CD4-positive, alpha-beta memory T cell (primary cell): Measurements from ENCODE around the gene RS1. TPM values are rescaled to one million over a fixed set of nuclear protein-coding genes. Genes with fewer than 3 reads are reported as not detected.

ENCODE experiments used
- CTCF ChIA-PET: fragments of 350-600 bp; sonication (Branson Sonifier 250); formaldehyde crosslinking; loops from one replicate; lab custom pipeline; 2021; ENCODE audit warnings: inconsistent platforms; ENCODE audit not compliant: partially characterized antibody; lab: Charles Lee
- POLR2A ChIA-PET: fragments of 350-600 bp; sonication (Branson Sonifier 250); formaldehyde crosslinking; loops from one replicate; lab custom pipeline; 2021; ENCODE audit not compliant: partially characterized antibody; lab: Charles Lee
- DNase-seq, 5 donors: peaks; one replicate each; pipeline versions ENCODE4 v3.0.0 to v3.0.0-alpha.2; 2020 to 2022; ENCODE audit warnings: mixed read lengths in 1 of 5
- H3K27ac ChIP-seq: one replicate; pipeline ENCODE4 v1.7.0; 2013; ENCODE audit warnings: low read depth, low read length
- H3K27me3 ChIP-seq: 2 replicates; pipeline ENCODE4 v1.7.0; 2013; ENCODE audit warnings: mild to moderate bottlenecking, low read length, moderate library complexity; ENCODE audit not compliant: insufficient read depth
- H3K36me3 ChIP-seq: 2 replicates; pipeline ENCODE4 v1.7.0; 2013; ENCODE audit warnings: mild to moderate bottlenecking, low read length, moderate library complexity; ENCODE audit not compliant: insufficient read depth
- H3K4me1 ChIP-seq: 2 replicates; pipeline ENCODE4 v1.7.0; 2013; ENCODE audit warnings: mild to moderate bottlenecking, low read length, moderate library complexity; ENCODE audit not compliant: insufficient read depth
- H3K4me3 ChIP-seq, 2 donors: one replicate each; pipeline ENCODE4 v1.7.0; 2013; ENCODE audit warnings: low read length in 2 of 2, mild to moderate bottlenecking in 1 of 2
- H3K9me3 ChIP-seq, 2 donors: one replicate each; pipeline ENCODE4 v1.7.0; 2013; ENCODE audit warnings: low read length in 2 of 2, control low read depth in 1 of 2; ENCODE audit not compliant: control insufficient read depth in 1 of 2
- H3K27ac Mint-ChIP-seq, 7 donors: one replicate each; pipeline ENCODE4 v1.8.0; 2020 to 2021; ENCODE audit warnings: mixed read lengths in 7 of 7, mild to moderate bottlenecking in 6 of 7, inconsistent platforms in 3 of 7, moderate library complexity in 3 of 7
- H3K27me3 Mint-ChIP-seq, 2 donors: one replicate each; pipeline ENCODE4 v1.8.0; 2020 to 2021; ENCODE audit warnings: mixed read lengths in 2 of 2
- H3K36me3 Mint-ChIP-seq, 2 donors: one replicate each; pipeline ENCODE4 v1.8.0; 2020 to 2021; ENCODE audit warnings: mixed read lengths in 2 of 2, inconsistent platforms in 1 of 2, mild to moderate bottlenecking in 1 of 2
- H3K4me1 Mint-ChIP-seq, 4 donors: one replicate each; pipeline ENCODE4 v1.8.0; 2020 to 2021; ENCODE audit warnings: mixed read lengths in 4 of 4, mild to moderate bottlenecking in 1 of 4
- H3K4me3 Mint-ChIP-seq, 8 donors: one replicate each; pipeline ENCODE4 v1.8.0; 2020 to 2021; ENCODE audit warnings: mixed read lengths in 8 of 8, mild to moderate bottlenecking in 7 of 8, moderate library complexity in 6 of 8, inconsistent platforms in 3 of 8
- H3K9me3 Mint-ChIP-seq, 8 donors: one replicate each; pipeline ENCODE4 v1.8.0; 2020 to 2021; ENCODE audit warnings: mixed read lengths in 8 of 8, mild to moderate bottlenecking in 5 of 8, inconsistent platforms in 3 of 8, moderate library complexity in 1 of 8
- intact Hi-C: fragments of 100-400 bp; cut with micrococcal nuclease; formaldehyde crosslinking; loops from one replicate; pipeline ENCODE4 v1.15.1; 2023
- polyA plus RNA-seq, 2 donors: library from polyadenylated mRNA; unstranded; fragments of 300-500 nt; fragmentation: Illumina TruSeq; gene quantifications; one replicate each; pipeline ENCODE4 v1.2.3, GENCODE V29; 2021
- total RNA-seq, 2 experiments: library from RNA; stranded (reverse); gene quantifications; one replicate each; pipeline ENCODE4 v1.2.3, GENCODE V29; 2021

The RS1 gene
- total and polyA plus RNA-seq, 4 experiments from 2014 or later, result not detected

GRCh38 chrX:18698737-18699650 lies 27.1 kb upstream of the RS1 start:
- Histone ChIP-seq H3K27me3 (no peaks in the 10 kb centered on the region), H3K9me3 (no peaks in the 10 kb centered on the region), H3K27ac (no peak overlapping the region), H3K36me3 (no peaks in the 10 kb centered on the region), H3K4me1 (no peaks in the 10 kb centered on the region), H3K4me3 (no peak overlapping the region)
- CTCF ChIA-PET, result no interaction called here
- DNase-seq, result no peak
- H3K27me3 Mint-ChIP-seq, result peaks cover 3 to 6% of the 10 kb centered on the region in 2 donors
- no peak overlapping the region for H3K4me3 Mint-ChIP-seq
- H3K9me3 Mint-ChIP-seq, result peaks cover 0 to 4% (median under 1%) of the 10 kb centered on the region in 8 donors
- H3K27ac Mint-ChIP-seq, result no peak overlapping the region
- POLR2A ChIA-PET, result no interaction called here
- H3K36me3 Mint-ChIP-seq, result no peaks in the 10 kb centered on the region
- H3K4me1 Mint-ChIP-seq, result no peaks in the 10 kb centered on the region
- intact Hi-C loops, result no loop called here

- H3K27ac Mint-ChIP-seq, result no peak overlapping the region
Measured at GRCh38 chrX:18696653-18697052, 24.7 kb upstream of the RS1 start.

GRCh38 chrX:18692541-18692940 lies 20.6 kb upstream of the RS1 start:
- Mint-ChIP-seq H3K27ac (no peak overlapping the region), H3K27me3 (peaks cover under 1 to 6% of the 10 kb centered on the region in 2 donors), H3K36me3 (no peaks in the 10 kb centered on the region), H3K9me3 (peaks cover 0 to 3% (median under 1%) of the 10 kb centered on the region in 8 donors), H3K4me3 (no peak overlapping the region), H3K4me1 (no peaks in the 10 kb centered on the region)
- Histone ChIP-seq H3K4me3 (no peak overlapping the region), H3K27ac (no peak overlapping the region), H3K9me3 (no peaks in the 10 kb centered on the region), H3K36me3 (no peaks in the 10 kb centered on the region), H3K4me1 (no peaks in the 10 kb centered on the region), H3K27me3 (no peaks in the 10 kb centered on the region)
- no peak for DNase-seq
- intact Hi-C loops, result no loop called here
- ChIA-PET CTCF (no interaction called here), POLR2A (no interaction called here)

More at GRCh38 chrX:18696653-18697052, 24.7 kb upstream of the RS1 start:
- H3K27me3 Mint-ChIP-seq, result peaks cover 3 to 4% of the 10 kb centered on the region in 2 donors
- no peaks in the 10 kb centered on the region for H3K36me3 ChIP-seq
- no peaks in the 10 kb centered on the region for H3K9me3 ChIP-seq
- H3K4me1 ChIP-seq, result no peaks in the 10 kb centered on the region
- no peaks in the 10 kb centered on the region for H3K36me3 Mint-ChIP-seq
- H3K27me3 ChIP-seq, result no peaks in the 10 kb centered on the region
- no peak overlapping the region for H3K27ac ChIP-seq
- no peak for DNase-seq
- intact Hi-C loops, result no loop called here
- no peak overlapping the region for H3K4me3 ChIP-seq
- CTCF ChIA-PET, result no interaction called here
- POLR2A ChIA-PET, result no interaction called here
- peaks cover 0 to 4% (median under 1%) of the 10 kb centered on the region in 8 donors for H3K9me3 Mint-ChIP-seq
- no peak overlapping the region for H3K4me3 Mint-ChIP-seq
- H3K4me1 Mint-ChIP-seq, result no peaks in the 10 kb centered on the region

GRCh38 chrX:18691431-18691830 lies 19.5 kb upstream of the RS1 start:
- DNase-seq, result no peak
- Mint-ChIP-seq H3K9me3 (peaks cover 0 to 3% (median under 1%) of the 10 kb centered on the region in 8 donors), H3K27ac (no peak overlapping the region), H3K4me3 (no peak overlapping the region), H3K27me3 (peaks cover 0 to 5% of the 10 kb centered on the region in 2 donors), H3K36me3 (no peaks in the 10 kb centered on the region), H3K4me1 (no peaks in the 10 kb centered on the region)
- no peaks in the 10 kb centered on the region for H3K27me3 ChIP-seq
- no peak overlapping the region for H3K27ac ChIP-seq
- ChIA-PET CTCF (no interaction called here), POLR2A (no interaction called here)
- no peak overlapping the region for H3K4me3 ChIP-seq
- no peaks in the 10 kb centered on the region for H3K4me1 ChIP-seq
- H3K9me3 ChIP-seq, result no peaks in the 10 kb centered on the region
- no peaks in the 10 kb centered on the region for H3K36me3 ChIP-seq
- intact Hi-C loops, result no loop called here

GRCh38 chrX:18687856-18688495 lies 16.1 kb upstream of the RS1 start:
- Mint-ChIP-seq H3K27ac (no peak overlapping the region), H3K4me1 (no peaks in the 10 kb centered on the region), H3K27me3 (peaks cover 0 to 3% of the 10 kb centered on the region in 2 donors), H3K4me3 (no peak overlapping the region), H3K9me3 (no peaks in the 10 kb centered on the region), H3K36me3 (no peaks in the 10 kb centered on the region)
- Histone ChIP-seq H3K4me3 (no peak overlapping the region), H3K36me3 (no peaks in the 10 kb centered on the region), H3K4me1 (no peaks in the 10 kb centered on the region), H3K27ac (no peak overlapping the region), H3K9me3 (no peaks in the 10 kb centered on the region), H3K27me3 (no peaks in the 10 kb centered on the region)
- POLR2A ChIA-PET, result no interaction called here
- intact Hi-C loops, result no loop called here
- CTCF ChIA-PET, result no interaction called here
- no peak for DNase-seq

GRCh38 chrX:18682979-18683387 lies 11.1 kb upstream of the RS1 start:
- no peak overlapping the region for H3K27ac Mint-ChIP-seq
- Histone ChIP-seq H3K9me3 (no peaks in the 10 kb centered on the region), H3K4me1 (no peaks in the 10 kb centered on the region)

GRCh38 chrX:18681996-18682395 lies 10.1 kb upstream of the RS1 start:
- H3K36me3 Mint-ChIP-seq, result no peaks in the 10 kb centered on the region
- no peaks in the 10 kb centered on the region for H3K9me3 ChIP-seq
- no peaks in the 10 kb centered on the region for H3K4me1 ChIP-seq
- DNase-seq, result no peak
- POLR2A ChIA-PET, result no interaction called here
- H3K27ac ChIP-seq, result no peak overlapping the region
- H3K27me3 ChIP-seq, result no peaks in the 10 kb centered on the region
- no peak overlapping the region for H3K4me3 Mint-ChIP-seq
- H3K36me3 ChIP-seq, result no peaks in the 10 kb centered on the region
- peaks cover 0 to 3% (median 2%) of the 10 kb centered on the region in 4 donors for H3K4me1 Mint-ChIP-seq
- intact Hi-C loops, result no loop called here
- CTCF ChIA-PET, result no interaction called here
- no peak overlapping the region for H3K27ac Mint-ChIP-seq
- peaks cover 0 to 2% of the 10 kb centered on the region in 2 donors for H3K27me3 Mint-ChIP-seq
- H3K9me3 Mint-ChIP-seq, result no peaks in the 10 kb centered on the region
- H3K4me3 ChIP-seq, result no peak overlapping the region

More at GRCh38 chrX:18682979-18683387, 11.1 kb upstream of the RS1 start:
- ChIA-PET POLR2A (interaction anchor here (1.5 kb wide), 1 partner anchor 8 kb away, joined by 4 read pairs; no protein-coding TSS in a partner anchor), CTCF (no interaction called here)
- DNase-seq, result no peak
- no peaks in the 10 kb centered on the region for H3K9me3 Mint-ChIP-seq
- Histone ChIP-seq H3K27ac (no peak overlapping the region), H3K36me3 (no peaks in the 10 kb centered on the region), H3K4me3 (no peak overlapping the region), H3K27me3 (no peaks in the 10 kb centered on the region)
- no peaks in the 10 kb centered on the region for H3K36me3 Mint-ChIP-seq
- H3K27me3 Mint-ChIP-seq, result peaks cover 0 to 2% of the 10 kb centered on the region in 2 donors
- H3K4me3 Mint-ChIP-seq, result no peak overlapping the region
- peaks cover 0 to 3% (median 1%) of the 10 kb centered on the region in 4 donors for H3K4me1 Mint-ChIP-seq
- intact Hi-C loops, result no loop called here
